Medulla oblongata (tissue), 1 donor: ENCODE results near the gene RBM22.
"Not testable (repeated sequence)": the region's sequence is repeated elsewhere in the genome, so short reads cannot be mapped to it uniquely, and the experiment has no call there.

Experiments used
- DNase-seq: peaks from one replicate; pipeline ENCODE4 v3.0.0-alpha.2; 2015; ENCODE audit errors: extremely low spot score

RBM22 gene

DNA sequence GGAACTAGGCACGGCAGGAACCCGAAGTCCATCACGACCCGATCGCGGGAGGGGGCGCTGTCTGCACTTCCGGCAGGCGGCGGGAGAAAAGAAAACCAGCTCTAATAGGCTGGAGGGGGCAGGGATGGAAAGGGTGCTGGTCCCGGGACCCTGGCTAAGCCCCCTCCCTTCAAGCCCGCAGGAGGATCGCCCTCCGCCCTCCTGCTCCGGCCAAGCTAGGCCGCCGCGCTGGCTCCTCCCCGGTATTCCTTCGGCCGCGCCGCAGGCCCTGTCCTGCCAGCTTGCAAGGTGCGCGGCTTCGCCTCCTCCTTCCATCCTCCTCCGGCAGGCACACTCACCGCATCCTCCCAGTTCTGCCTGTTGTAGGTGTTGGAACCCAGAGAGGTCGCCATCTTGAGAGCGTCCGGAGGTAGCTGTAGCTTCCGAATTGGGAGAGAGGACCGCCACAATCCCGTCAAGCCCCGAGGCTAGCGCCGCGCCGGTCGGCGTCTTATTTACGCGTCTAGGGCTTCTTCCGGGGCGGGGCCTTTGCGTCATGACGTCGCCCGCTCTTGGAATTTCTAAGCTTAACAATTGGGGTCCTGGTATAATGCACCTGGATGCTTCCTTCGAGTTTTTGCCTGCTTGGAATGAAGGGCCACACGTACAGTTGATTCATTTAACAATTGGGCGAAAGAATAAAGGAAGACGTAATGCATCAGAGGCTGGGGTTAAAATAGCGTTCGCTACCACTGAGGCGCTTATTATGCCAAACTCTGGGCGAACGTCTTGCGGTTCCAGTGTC lies at the start of gene RBM22:
RBM22 (minus strand) TSS at position 469 of the 784 bp plus-strand sequence; CDS start at position 392, 77 bp downstream.
- peak; percentile 94 for DNase-seq

DNA sequence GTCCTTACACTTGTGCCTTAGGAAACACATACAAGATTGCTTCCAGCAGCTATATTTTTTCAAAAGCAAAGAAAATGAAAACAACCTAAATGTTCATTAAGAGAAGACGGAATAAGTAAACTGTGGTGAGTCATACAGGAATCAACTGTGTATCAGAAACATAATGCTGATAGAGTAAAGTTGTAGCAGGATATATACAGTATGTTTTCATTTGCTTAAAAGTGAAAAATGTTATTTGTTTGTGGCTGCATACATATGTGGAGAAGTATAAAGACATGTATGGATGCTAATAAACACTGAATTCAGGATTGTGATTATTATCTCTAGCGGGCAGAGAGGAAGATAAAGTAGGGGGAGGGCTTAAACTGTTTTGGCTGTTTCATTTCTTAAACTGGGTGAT lies 49.6 kb upstream of the RBM22 start:
- no peak for DNase-seq

DNA sequence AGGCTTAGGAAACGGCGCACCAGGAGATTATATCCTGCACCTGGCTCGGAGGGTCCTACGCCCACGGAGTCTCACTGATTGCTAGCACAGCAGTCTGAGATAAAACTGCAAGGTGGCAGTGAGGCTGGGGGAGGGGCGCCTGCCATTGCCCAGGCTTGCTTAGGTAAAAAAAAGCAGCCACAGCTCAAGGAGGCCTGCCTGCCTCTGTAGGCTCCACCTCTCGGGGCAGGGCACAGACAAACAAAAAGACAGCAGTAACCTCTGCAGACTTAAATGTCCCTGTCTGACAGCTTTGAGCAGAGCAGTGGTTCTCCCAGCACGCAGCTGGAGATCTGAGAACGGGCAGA lies 42.3 kb upstream of the RBM22 start:
- DNase-seq, result not testable (repeated sequence)

DNA sequence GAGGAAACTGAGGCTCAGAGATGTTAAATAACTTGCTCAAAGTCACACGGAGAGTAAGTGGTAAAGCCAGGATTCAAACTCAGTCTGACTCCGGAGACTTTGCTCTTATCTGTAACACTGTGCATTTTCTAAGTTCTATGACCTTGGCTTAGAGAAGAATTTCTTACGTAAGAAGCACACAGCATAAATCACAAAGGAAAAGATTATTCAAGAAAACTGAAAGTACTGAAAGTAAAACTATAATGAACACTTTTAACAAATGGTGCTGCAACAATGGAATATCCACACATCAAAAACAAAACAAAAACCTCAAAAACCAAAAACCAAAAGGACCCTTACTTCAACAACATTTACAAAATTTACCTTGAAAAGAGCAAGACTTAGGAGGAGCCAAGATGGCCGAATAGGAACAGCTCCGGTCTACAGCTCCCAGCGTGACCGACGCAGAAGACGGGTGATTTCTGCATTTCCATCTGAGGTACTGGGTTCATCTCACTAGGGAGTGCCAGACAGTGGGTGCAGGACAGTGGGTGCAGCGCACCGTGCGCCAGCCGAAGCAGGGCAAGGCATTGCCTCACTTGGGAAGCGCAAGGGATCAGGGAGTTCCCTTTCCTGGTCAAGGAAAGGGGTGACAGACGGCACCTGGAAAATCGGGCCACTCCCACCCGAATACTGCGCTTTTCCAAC lies 41.7 kb upstream of the RBM22 start:
- not testable (repeated sequence) for DNase-seq

DNA sequence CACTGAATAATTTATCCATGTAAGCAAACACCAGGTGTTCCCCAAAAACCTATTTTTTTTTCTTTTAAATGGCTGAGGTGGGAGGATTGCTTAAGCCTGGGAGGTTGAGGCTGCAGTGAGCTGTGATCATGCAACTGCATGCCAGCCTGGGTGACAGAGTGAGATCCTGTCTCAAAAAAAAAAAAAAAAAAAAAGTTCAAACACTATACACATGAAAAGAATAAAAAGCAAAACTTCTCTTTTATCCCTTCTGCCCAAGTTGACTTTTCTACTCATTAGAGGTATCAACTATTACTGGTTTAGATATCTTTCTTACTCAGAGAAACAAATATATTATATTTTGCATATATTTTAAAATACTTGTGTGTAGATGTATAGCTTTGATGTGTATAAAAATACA lies 40.1 kb upstream of the RBM22 start:
- DNase-seq, result no peak

DNA sequence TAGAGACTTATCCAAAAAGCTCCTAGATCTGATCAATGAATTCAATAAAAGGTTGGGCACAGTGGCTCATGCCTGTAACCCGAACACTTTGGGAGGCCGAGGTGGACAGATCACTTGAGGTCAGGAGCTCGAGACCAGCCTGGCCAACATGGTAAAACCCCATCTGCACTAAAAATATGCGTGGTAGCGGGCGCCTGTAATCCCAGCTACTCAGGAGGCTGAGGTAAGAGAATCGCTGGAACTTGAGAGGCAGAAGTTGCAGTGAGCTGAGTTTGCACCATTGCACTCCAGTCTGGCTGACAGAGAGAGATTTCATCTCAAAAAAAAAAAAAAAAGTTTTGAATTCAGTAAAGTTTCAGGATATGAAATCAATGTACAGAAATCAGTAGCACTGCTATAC lies 38.0 kb upstream of the RBM22 start:
- no peak for DNase-seq

DNA sequence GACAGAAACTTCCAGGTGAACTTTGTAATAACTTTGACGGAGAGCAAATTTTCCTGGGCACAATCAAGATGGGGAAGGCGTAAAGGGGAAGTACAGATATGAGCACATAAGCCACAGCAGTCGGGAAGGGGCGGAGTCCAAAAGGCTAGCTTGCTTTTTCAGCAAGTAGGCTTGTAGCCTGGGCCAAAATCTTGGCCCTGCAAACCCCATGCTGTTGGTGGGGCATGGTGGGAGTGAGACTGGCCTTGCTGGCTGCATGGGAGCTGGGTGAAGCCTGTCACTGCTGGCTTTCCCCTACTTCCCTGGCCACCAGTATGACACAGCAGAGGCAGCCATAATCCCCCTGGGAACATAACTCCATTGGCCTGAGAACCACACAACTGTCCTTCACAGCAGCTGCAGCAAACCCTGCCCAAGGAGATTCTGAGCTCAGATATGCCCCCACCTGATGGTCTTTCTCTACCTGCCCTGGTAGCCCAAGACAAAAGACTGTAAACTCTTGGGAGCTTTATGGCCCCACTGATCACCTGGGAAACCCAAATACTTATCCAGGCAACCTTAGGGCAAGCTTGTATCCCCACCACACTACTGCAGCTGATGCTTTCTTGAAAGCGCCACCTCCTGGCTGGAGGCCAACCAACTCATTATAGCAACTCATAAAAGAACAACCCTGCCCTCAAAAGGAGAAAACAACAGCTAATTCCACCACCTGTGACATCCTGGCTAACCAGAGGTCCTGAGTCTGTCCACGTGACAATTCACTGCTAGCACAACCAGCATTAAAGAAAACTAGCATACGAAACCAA lies 33.9 kb upstream of the RBM22 start:
- DNase-seq, result peak; percentile 68

DNA sequence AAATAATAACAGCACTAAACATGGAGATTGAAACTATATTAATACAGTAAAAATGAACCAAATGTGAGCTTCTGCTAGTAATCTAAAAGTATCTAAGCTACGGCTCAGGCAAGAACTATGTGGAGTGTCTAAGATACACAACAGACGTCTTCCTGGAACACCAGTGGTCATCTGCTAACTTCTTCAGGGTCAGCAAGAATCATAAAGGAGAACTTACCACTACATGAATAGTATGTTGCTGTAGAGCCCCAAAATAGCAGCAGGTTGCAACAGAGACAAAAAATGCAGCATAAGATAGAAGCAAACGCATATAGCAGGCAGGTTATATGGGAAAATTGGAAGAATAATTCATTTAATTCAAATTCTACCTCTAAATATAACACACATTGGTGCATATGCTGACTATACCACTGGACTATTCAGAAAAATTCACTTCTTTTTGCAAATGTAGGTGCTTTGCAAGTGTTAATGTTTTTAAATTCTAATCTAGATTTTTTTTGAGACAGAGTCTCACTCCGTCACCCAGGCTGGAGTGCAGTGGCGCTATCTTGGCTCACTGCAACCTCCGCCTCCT lies 30.9 kb upstream of the RBM22 start:
- peak; percentile 79 for DNase-seq

DNA sequence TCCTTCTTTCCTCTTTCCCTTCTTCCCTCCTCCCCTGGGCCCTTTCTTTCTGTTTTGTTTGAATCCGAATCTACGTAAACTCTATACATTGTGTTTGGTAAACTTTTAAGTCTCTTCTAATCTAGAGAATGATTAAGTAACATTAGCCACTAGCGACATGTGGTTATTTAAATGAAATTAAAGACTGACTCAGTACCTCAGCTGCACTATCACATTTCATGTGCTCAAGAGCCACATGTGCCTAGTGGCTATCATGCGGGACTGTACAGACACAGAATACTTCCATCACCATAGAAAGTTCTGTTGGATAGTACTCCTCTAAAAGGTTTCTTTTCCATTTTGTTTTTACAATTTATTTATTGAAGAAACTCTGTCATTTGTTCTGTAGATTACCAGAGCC lies 29.0 kb upstream of the RBM22 start:
- DNase-seq, result no peak

DNA sequence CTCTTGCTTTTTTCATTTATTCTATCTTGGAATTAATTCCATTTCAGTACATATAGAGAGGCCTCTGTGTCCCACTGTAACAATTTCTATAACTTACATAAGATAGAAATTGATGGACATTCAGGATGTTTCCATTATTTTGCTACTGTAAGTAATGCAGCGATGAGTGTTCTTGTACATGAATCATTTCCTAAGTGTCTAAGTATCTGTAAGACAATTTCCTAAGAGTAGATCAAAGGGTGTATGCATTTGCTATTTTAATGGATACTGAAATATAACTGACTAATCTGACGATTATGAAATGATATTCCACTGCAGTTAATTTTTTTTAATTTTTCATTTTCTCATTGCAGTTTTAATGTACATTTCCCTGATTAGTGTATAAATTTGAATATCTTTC lies 23.0 kb upstream of the RBM22 start:
- no peak for DNase-seq

DNA sequence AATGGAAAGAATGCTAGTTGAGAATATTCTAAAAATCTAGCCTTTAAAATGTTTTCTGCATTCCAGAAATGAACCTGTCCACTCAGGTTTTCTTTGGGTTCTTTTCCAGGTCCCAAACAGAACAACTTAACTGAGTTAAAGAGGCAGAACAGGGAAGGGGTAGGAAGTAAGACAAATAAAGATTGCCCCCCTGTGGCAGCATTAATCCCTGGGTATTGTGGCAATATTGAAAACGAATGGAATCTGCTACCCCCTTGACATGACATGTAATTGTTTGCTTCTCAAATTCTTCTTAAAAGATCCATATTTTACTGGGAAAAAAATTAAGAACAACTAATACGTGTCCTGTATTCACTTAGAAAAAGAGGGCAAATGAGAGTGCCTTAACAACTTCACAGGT lies 9.3 kb upstream of the RBM22 start:
- no peak for DNase-seq

DNA sequence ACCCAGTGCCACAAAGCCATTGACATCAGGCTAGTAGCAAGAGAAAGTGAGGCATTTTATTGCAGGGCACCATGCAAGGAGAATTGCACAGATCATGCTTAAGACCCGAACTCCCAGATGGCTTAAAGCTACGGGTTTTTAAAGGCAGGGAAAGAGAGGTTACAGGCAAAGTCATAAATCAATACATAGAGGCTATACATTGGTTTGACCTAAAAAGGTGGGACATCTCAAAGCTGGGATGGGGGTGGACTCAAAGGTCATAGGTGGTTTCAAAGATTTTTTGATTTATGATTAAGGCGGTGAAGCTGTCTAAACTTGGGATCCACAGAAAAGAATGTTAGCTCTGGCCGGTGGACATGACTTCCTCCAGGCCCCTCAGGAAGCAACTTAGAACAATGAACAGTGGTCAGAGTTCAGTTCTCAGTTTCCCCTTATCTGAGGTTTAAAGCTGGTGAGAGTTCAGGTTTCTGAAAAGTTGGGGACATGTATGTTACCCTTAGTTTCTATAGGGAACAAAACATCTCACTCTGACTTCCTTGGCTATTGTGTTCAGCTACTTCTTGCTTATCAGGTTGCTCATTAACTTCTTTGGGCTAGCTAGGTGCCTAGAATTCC lies 6.0 kb upstream of the RBM22 start:
- DNase-seq, result no peak

DNA sequence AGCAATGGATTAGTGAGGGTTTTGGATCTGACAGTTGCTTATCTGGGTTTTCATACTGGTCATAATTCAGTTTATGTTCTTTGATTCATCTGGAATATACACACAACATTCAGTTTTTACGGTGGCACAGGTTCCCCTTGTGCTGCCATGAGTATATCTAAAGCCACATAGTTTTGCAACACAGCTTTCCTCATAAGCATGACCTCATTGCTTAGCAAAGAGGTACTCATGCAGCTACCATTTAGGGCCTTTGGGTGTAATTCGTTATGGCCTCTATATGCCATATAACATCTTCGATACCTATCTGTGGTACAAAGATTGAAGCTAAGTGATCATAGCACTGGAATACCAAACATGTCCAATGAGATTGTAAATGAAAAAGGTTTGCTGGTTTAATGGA lies 2.9 kb upstream of the RBM22 start:
- DNase-seq, result no peak

DNA sequence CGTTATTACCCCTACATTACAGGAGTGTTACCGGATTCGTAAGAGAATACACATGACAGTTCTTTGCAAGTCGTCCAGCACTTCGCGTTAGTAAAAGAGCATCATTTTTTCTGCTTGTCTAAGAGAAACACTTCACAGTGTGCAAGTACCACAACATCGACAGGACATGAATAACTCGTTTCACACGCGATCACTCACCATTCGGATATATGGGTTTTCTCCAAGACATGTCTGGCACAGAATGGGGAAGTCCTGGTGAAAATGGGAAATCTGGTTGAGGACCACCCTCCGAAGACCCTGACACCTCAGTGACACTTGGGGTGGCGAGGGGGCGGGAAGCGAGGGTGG lies 642 bp downstream of the RBM22 start:
- no peak for DNase-seq

DNA sequence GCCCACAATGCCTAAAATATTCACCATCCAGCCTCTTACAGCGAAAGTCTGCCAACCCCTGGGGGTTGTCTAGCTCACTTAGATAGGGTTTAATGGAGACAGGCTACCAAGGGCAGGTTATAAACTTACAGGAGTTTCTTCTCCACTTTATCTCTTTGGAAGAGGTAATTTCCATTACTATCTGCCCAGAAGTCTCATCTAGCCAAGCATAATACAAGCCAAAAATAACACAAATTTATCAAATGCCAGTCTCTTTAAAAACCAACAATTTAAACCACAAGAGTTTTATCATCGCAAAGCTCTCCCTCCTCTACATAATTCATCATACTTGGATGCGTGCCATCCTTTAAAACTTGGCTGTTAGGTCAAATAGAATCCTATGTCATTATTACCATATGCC lies 6.2 kb downstream of the RBM22 start:
- no peak for DNase-seq

DNA sequence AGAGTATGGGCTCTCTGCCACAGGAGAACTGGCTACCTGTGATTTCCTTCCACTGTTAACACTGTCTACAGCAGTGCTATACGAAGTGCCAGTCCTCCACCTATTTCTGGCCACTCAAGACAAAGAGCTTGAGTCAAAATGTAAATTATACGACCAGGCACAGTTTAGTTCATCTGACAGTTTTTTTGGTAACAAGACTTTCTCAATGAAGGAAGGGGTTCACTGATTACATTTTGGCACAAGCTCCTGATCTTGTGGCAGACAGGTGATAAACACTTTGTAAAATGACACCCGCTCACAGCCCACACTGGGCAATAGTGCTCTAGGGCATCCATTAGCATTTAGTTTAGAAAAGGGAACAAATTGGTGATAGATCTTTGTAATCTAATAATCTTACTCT lies 8.6 kb downstream of the RBM22 start:
- DNase-seq, result no peak

DNA sequence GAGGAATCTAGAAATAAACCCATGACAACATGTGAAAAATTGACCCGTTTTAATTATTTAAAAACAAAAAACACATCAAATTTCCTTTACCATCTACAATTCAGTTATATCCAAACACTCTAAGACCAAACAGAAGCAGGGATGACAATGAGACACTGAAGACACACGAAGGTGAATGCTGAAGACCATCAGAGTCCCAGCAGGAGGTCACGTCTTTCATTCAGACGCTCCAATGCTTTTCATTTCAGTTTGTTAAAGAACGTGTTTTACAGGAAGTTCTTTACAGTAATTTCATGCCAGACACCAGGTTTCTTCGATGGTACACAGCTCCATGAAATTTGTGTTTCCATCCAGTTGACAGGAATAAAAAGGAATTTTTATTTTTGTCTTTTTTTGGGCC lies 10.1 kb downstream of the RBM22 start:
- no peak for DNase-seq

DNA sequence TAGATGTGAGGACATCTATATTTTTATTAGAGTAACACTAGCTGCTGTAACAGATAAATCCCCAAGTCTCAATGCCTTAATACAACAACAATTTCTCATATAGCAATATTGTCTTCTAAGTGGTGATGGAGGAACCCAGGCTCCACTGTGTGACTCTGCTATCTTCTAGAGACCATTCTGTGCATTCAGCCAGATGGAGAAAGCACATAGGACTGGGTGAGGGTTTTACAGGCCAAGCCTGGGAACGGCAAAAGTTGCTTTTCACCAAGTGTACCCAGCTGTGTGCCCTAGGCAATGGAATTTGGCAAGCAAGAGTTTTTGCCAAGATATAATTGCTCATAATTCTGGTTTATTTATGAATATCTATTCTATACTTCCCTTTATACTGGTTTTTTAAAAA lies 11.7 kb downstream of the RBM22 start:
- DNase-seq, result no peak

DNA sequence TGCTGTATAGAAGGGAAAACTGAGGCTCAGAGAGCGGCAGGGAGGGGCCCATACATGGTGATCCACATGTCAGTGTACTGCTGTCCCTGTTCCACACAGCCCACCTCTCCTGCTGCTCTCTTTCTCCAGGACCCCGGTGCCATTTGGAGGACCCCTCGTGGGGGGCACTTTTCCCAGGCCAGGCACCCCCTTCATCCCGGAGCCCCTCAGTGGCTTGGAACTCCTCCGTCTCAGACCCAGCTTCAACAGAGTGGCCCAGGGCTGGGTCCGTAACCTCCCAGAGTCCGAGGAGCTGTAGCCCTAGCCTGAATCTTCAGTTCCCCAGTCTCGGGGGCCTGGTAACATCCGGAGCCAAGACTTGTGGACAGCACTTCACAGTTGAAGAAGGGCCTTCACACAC lies 24.3 kb downstream of the RBM22 start:
- DNase-seq, result no peak

DNA sequence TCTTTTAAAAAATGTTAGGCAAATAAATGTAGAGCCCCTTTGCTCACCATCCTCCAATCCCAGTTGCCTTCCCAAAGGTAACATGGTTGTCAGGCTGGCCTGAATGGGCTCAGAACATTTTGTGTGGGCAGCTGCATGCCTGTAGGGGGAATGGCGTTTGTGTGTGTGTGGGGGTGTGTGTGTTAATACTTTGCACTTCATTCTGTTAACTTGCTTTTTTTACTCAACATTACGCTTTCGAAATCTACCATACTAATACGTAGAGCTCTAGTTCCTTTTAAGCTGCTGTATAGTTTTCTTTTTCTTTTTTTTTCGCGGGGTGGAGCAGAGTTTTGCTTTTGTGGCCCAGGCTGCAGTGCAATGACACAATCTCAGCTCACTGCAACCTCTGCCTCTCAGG lies 25.8 kb downstream of the RBM22 start:
- no peak for DNase-seq

DNA sequence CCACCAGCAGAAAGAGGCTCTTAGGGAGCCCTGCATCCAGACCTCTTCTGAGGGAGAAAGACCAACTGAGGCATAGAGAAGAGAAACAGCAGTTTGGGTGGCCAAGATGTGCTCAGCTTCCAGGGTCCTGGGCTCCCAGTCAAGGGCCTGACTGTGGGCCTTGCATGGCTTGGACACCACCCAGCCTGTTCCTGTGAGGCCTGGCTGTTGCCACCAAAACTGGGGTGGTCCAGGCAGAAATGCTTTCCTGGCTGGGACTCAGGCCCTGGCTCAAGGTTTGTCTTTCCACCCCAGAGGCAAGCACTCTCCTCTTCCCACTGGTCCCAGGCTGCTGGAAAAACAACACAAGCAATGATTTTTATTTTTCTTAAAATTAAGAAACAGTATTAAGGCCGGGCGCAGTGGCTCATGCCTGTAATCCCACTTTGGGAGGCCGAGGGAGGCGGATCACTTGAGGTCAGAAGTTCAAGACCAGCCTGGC lies 26.5 kb downstream of the RBM22 start:
- peak; percentile 48 for DNase-seq

DNA sequence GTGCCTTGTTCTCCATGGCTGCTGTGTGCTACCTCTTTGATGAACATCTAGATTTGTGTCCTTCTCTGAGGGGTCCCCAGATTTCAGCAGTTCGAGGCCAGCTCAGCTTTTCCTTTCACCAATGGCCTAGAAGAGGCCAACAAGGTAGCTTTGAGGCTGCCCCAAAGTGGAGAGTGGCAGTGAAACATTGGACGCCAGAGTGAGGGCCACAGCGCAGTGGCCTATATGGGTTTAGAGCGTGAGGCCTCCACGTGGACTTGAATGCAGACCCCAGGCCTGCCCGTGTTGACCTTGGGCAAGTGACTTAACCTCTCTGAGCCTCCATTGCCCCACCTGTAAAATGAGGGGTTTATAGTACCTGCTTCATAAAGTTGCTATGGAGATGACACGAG lies 28.0 kb downstream of the RBM22 start:
- no peak for DNase-seq
